A673 (cell line): ENCODE measurements around the gene TBCE. TPM values are rescaled to one million over a fixed set of nuclear protein-coding genes. Genes with fewer than 3 reads are reported as not detected.

ENCODE experiments used
- BruUV-seq: library from RNA; stranded (reverse); fragments of 400-500 nt; replicated peaks from 2 replicates; lab custom pipeline; 2021; lab: Mats Ljungman, UMichigan
- CTCF ChIA-PET: fragments of 300-600 bp; sonication (Branson Sonifier 250); formaldehyde crosslinking; loops from one replicate; lab custom pipeline; 2022; ENCODE audit warnings: antibody characterized with exemption; lab: Charles Lee
- POLR2A ChIA-PET: fragments of 300-600 bp; sonication (Branson Sonifier 250); formaldehyde crosslinking; loops from one replicate; lab custom pipeline; 2022; ENCODE audit warnings: antibody characterized with exemption; ENCODE audit not compliant: low non-redundant PET; lab: Charles Lee
- DNase-seq: peaks from one replicate; pipeline ENCODE4 v3.0.0-alpha.2; 2015; ENCODE audit warnings: low spot score
- H3K27ac ChIP-seq: fragments of 200-600 bp; sonication (generic); 2 replicates; pipeline ENCODE4 v1.5.1; 2016; ENCODE audit warnings: mixed run types, low read depth, mild to moderate bottlenecking, mixed read lengths, antibody characterized with exemption, low read length; ENCODE audit not compliant: poor library complexity, severe bottlenecking
- H3K27me3 ChIP-seq: fragments of 200-600 bp; sonication (generic); replicated peaks from 2 replicates; pipeline ENCODE4 v1.6.1; 2017; ENCODE audit warnings: mixed run types, low read depth, mild to moderate bottlenecking, mixed read lengths, antibody characterized with exemption, low read length; ENCODE audit not compliant: insufficient read depth, poor library complexity
- H3K36me3 ChIP-seq: fragments of 200-600 bp; sonication (generic); 2 replicates; pipeline ENCODE4 v1.6.1; 2016; ENCODE audit warnings: mixed run types, mild to moderate bottlenecking, mixed read lengths, antibody characterized with exemption, low read length; ENCODE audit not compliant: insufficient read depth, poor library complexity, severe bottlenecking
- H3K4me1 ChIP-seq: fragments of 200-600 bp; sonication (generic); 2 replicates; pipeline ENCODE4 v1.6.1; 2017; ENCODE audit warnings: mixed run types, mild to moderate bottlenecking, mixed read lengths, antibody characterized with exemption, low read length; ENCODE audit not compliant: insufficient read depth, poor library complexity, severe bottlenecking
- H3K4me3 ChIP-seq: fragments of 200-600 bp; sonication (generic); 2 replicates; pipeline ENCODE4 v1.5.1; 2016; ENCODE audit warnings: low read depth, mixed run types, mild to moderate bottlenecking, mixed read lengths, low read length; ENCODE audit not compliant: poor library complexity, severe bottlenecking
- H3K9me3 ChIP-seq: fragments of 200-600 bp; sonication (generic); 2 replicates; pipeline ENCODE4 v1.6.1; 2016; ENCODE audit warnings: mixed run types, low read depth, mild to moderate bottlenecking, mixed read lengths, antibody characterized with exemption, low read length; ENCODE audit not compliant: poor library complexity, severe bottlenecking
- CTCF ChIP-seq: fragments of 300-800, 200-600 bp; sonication (generic); conservative IDR thresholded peaks from 2 replicates; pipeline ENCODE4 v1.5.1; 2017; ENCODE audit warnings: low read depth, mild to moderate bottlenecking, antibody characterized with exemption, low read length, moderate library complexity, mixed read lengths
- EZH2 ChIP-seq: fragments of 200-600 bp; sonication (generic); IDR thresholded peaks from 2 replicates; pipeline ENCODE4 v1.6.1; 2017; ENCODE audit warnings: borderline replicate concordance, low read depth, mild to moderate bottlenecking, mixed read lengths, antibody characterized with exemption, low read length; ENCODE audit not compliant: poor library complexity, severe bottlenecking
- intact Hi-C: fragments of 100-400 bp; cut with micrococcal nuclease; formaldehyde crosslinking; loops from one replicate; pipeline ENCODE4 v1.10.0; 2022; ENCODE audit not compliant: unreplicated experiment
- total RNA-seq: library from RNA; stranded (reverse); gene quantifications from 2 replicates; pipeline ENCODE4 v1.2.3, GENCODE V29; 2021

The TBCE gene
- total RNA-seq, 1 experiment from 2014 or later: 26.3 TPM

- no peaks in the 10 kb centered on the region for H3K27me3 ChIP-seq
- H3K9me3 ChIP-seq: no peaks in the 10 kb centered on the region
- no peaks in the 10 kb centered on the region for H3K36me3 ChIP-seq
- intact Hi-C loops: no loop called here
- no peak overlapping the region for H3K4me3 ChIP-seq
- no peak for DNase-seq
- TF ChIP-seq CTCF: no peak
- no peak for TF ChIP-seq EZH2
- ChIA-PET POLR2A (no interaction called here), CTCF (no interaction called here)
- no peaks in the 10 kb centered on the region for H3K4me1 ChIP-seq
- BruUV-seq: no TSS peak
- H3K27ac ChIP-seq: no peak overlapping the region
Measured at GRCh38 chr1:235343726-235344125, 23.5 kb upstream of the TBCE start.

- POLR2A ChIA-PET: no interaction called here
- Histone ChIP-seq H3K27ac (no peak overlapping the region), H3K4me1 (no peaks in the 10 kb centered on the region), H3K4me3 (no peak overlapping the region), H3K36me3 (no peaks in the 10 kb centered on the region), H3K27me3 (no peaks in the 10 kb centered on the region), H3K9me3 (no peaks in the 10 kb centered on the region)
- TF ChIP-seq EZH2 (no peak), CTCF (no peak)
- intact Hi-C loops: no loop called here
- no peak for DNase-seq
- no TSS peak for BruUV-seq
- CTCF ChIA-PET: no interaction called here
Measured at GRCh38 chr1:235351441-235351840, 15.8 kb upstream of the TBCE start.

GRCh38 chr1:235351898-235352297 lies 15.3 kb upstream of the TBCE start:
- H3K9me3 ChIP-seq: no peaks in the 10 kb centered on the region
- BruUV-seq: no TSS peak
- H3K27ac ChIP-seq: no peak overlapping the region
- H3K4me3 ChIP-seq: no peak overlapping the region
- H3K4me1 ChIP-seq: no peaks in the 10 kb centered on the region
- POLR2A ChIA-PET: no interaction called here
- no peaks in the 10 kb centered on the region for H3K27me3 ChIP-seq
- TF ChIP-seq EZH2 (no peak), CTCF (no peak)
- H3K36me3 ChIP-seq: no peaks in the 10 kb centered on the region
- intact Hi-C loops: no loop called here
- no peak for DNase-seq
- CTCF ChIA-PET: no interaction called here
